PC-9 (cell line): ENCODE results near the gene DNTT. TPM values are rescaled to one million over a fixed set of nuclear protein-coding genes. Genes with fewer than 3 reads are reported as not detected.

Source experiments
- BruUV-seq: library from RNA; stranded (reverse); fragments of 400-500 nt; replicated peaks from 2 replicates; lab custom pipeline; 2021; lab: Mats Ljungman, UMichigan
- CTCF ChIA-PET: fragments of 300-600 bp; sonication (Branson Sonifier 250); formaldehyde crosslinking; loops from one replicate; lab custom pipeline; 2022; ENCODE audit warnings: antibody characterized with exemption; lab: Charles Lee
- POLR2A ChIA-PET: fragments of 300-600 bp; sonication (Branson Sonifier 250); formaldehyde crosslinking; loops from one replicate; lab custom pipeline; 2022; ENCODE audit warnings: antibody characterized with exemption; ENCODE audit not compliant: unreplicated experiment; lab: Charles Lee
- DNase-seq, 2 experiments: peaks; one replicate each; pipeline versions ENCODE4 v3.0.0 to v3.0.0-alpha.2; 2015 to 2022; ENCODE audit warnings: mixed read lengths in 1 of 2
- H2AFZ ChIP-seq: fragments of 200-600 bp; sonication (generic); 2 replicates; pipeline ENCODE4 v1.8.1; 2017; ENCODE audit warnings: antibody characterized with exemption
- H3F3A ChIP-seq: fragments of 200-600 bp; sonication (generic); 2 replicates; pipeline ENCODE4 v1.8.1; 2017; ENCODE audit warnings: antibody characterized with exemption, mild to moderate bottlenecking, low read depth; ENCODE audit not compliant: insufficient read depth
- H3K27ac ChIP-seq: fragments of 200-600 bp; sonication (generic); 2 replicates; pipeline ENCODE4 v1.6.1; 2016; ENCODE audit warnings: mixed run types
- H3K27me3 ChIP-seq: fragments of 200-600 bp; sonication (generic); 2 replicates; pipeline ENCODE4 v1.6.1; 2016; ENCODE audit warnings: low read depth, mixed run types; ENCODE audit not compliant: insufficient read depth
- H3K36me3 ChIP-seq: fragments of 200-600 bp; sonication (generic); 2 replicates; pipeline ENCODE4 v1.6.1; 2016; ENCODE audit warnings: low read depth, mixed run types
- H3K4me1 ChIP-seq: fragments of 200-600 bp; sonication (generic); replicated peaks from 2 replicates; pipeline ENCODE4 v1.6.1; 2016; ENCODE audit warnings: mixed run types; ENCODE audit not compliant: insufficient read depth
- H3K4me2 ChIP-seq: fragments of 200-600 bp; sonication (generic); 2 replicates; pipeline ENCODE4 v1.6.1; 2017; ENCODE audit warnings: mixed run types
- H3K4me3 ChIP-seq: fragments of 200-600 bp; sonication (generic); 2 replicates; pipeline ENCODE4 v1.6.1; 2016; ENCODE audit warnings: mixed run types
- H3K79me2 ChIP-seq: fragments of 200-600 bp; sonication (generic); 2 replicates; pipeline ENCODE4 v1.6.1; 2017; ENCODE audit warnings: low read depth, mixed run types
- H3K9me2 ChIP-seq: fragments of 200-600 bp; sonication (generic); 2 replicates; pipeline ENCODE4 v1.8.1; 2017; ENCODE audit warnings: mild to moderate bottlenecking; ENCODE audit not compliant: insufficient read depth
- H3K9me3 ChIP-seq: fragments of 200-600 bp; sonication (generic); 2 replicates; pipeline ENCODE4 v1.8.1; 2016; ENCODE audit warnings: low read depth; ENCODE audit not compliant: insufficient read depth
- H4K20me1 ChIP-seq: fragments of 200-600 bp; sonication (generic); 2 replicates; pipeline ENCODE4 v1.8.1; 2017; ENCODE audit not compliant: insufficient read depth
- CTCF ChIP-seq: fragments of 200-600 bp; sonication (generic); conservative IDR thresholded peaks from 2 replicates; pipeline ENCODE4 v1.6.1; 2017; ENCODE audit warnings: mixed run types, antibody characterized with exemption, mild to moderate bottlenecking, moderate library complexity
- EZH2 ChIP-seq: fragments of 200-600 bp; sonication (generic); IDR thresholded peaks from 2 replicates; pipeline ENCODE4 v1.8.0; 2017; ENCODE audit warnings: antibody characterized with exemption, low read depth
- intact Hi-C: fragments of 100-400 bp; cut with micrococcal nuclease; formaldehyde crosslinking; loops from one replicate; pipeline ENCODE4 v1.10.0; 2022; ENCODE audit not compliant: unreplicated experiment
- total RNA-seq: library from RNA; stranded (reverse); gene quantifications from 2 replicates; pipeline ENCODE4 v1.2.3, GENCODE V29; 2021

DNTT gene
- total RNA-seq, 1 experiment from 2014 or later = not detected

DNA sequence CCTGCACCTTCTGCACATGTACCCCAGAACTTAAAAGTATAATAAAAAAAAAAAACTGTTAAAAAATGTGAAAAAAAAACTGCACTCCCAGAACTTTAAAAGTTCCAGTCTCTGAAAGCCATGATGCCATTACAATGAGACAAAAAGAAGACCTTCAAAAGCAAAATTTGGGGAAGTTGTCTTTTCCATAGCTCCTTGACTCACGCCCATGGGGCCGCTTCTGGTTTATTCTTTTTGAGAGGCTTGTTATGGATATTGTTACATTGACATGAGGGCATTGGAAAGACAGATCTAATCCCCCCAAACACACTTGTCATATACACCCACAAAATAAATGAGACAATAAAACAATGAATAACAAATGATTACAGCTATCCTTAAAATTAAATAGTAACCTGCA, 33.7 kb upstream of the DNTT start:
- DNase-seq = no peak
- Histone ChIP-seq H3K9me3 (no peaks in the 10 kb centered on the region), H3K4me3 (no peak overlapping the region), H3K79me2 (no peaks in the 10 kb centered on the region), H4K20me1 (no peaks in the 10 kb centered on the region), H3K4me2 (no peak overlapping the region), H3K36me3 (no peaks in the 10 kb centered on the region), H3F3A (no peaks in the 10 kb centered on the region), H3K27ac (no peak overlapping the region), H3K9me2 (no peaks in the 10 kb centered on the region), H2AFZ (no peak overlapping the region), H3K4me1 (no peaks in the 10 kb centered on the region), H3K27me3 (no peaks in the 10 kb centered on the region)
- ChIA-PET POLR2A (no interaction called here), CTCF (no interaction called here)
- no peak for TF ChIP-seq CTCF
- intact Hi-C loops = no loop called here
- no TSS peak for BruUV-seq

DNA sequence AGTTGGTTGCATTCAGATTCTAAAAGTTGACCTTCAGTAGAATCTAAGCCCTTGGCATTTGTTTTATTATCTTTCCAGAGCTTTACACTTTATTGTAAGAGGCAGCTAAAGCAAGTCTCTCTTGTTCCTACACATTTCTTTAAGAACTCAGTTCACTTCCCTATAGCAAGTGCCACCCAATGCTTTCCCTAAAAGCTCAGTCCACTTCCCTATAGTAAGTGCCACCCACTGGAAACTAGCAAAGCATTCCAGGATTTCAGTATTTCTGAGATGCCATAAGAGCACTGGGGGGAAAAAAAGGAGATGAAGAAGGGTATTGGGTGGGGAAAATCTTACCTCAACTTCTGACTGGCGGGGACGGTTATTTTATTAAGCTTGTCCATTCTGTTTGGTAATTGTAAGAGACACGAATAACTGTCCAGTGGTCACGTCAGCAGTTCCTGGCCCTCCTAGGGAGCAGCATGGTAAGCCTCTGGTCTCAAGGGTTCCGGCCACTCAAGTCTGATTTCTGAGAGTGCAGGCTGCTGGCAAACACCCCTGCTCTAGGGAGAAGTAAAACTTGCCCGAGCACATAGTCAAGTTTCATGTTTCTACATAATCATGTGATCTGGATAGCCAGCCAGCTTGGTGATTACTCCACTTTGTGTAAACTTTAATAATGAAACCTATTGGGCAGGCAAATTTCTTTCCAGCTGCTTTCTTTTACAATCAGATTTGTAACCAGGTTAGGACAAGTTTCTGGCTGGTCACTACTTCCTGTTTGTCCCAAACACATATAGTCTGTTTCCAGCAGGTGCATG, 33.0 kb upstream of the DNTT start, which contains the start of gene BLNK:
BLNK (minus strand) TSS at position 554 of the 800 bp plus-strand sequence; CDS start at position 383, 171 bp downstream.
- peak within 1 kb of the TSS; percentile 12; the same call in 1 of the 2 replicates for H3K4me2 ChIP-seq
- no peak within 1 kb of the TSS for H3K4me3 ChIP-seq
- H3K9me3 ChIP-seq = no peaks in the 10 kb centered on the region
- H3K36me3 ChIP-seq = no peaks in the 10 kb centered on the region
- no peak within 1 kb of the TSS for H3K27ac ChIP-seq
- H3K27me3 ChIP-seq = no peaks in the 10 kb centered on the region
- no peaks in the 10 kb centered on the region for H3F3A ChIP-seq
- H3K79me2 ChIP-seq = no peaks in the 10 kb centered on the region
- ChIA-PET POLR2A (interaction anchor here (0.7 kb wide), 1 partner anchor 704 kb away, joined by 3 read pairs; no protein-coding TSS in a partner anchor), CTCF (no interaction called here)
- no peak within 1 kb of the TSS for H2AFZ ChIP-seq
- no peaks in the 10 kb centered on the region for H3K4me1 ChIP-seq
- TF ChIP-seq CTCF (no peak), EZH2 (no peak)
- no peaks in the 10 kb centered on the region for H4K20me1 ChIP-seq
- no peaks in the 10 kb centered on the region for H3K9me2 ChIP-seq
- DNase-seq = peak; percentile 35 to 44
- no TSS peak for BruUV-seq
- intact Hi-C loops = no loop called here

GRCh38 chr10:96272316-96273280, 31.6 kb upstream of the DNTT start:
- TF ChIP-seq EZH2 (no peak), CTCF (no peak)
- POLR2A ChIA-PET = no interaction called here
- H3F3A ChIP-seq = no peaks in the 10 kb centered on the region
- DNase-seq = no peak
- H3K9me3 ChIP-seq = no peaks in the 10 kb centered on the region
- no peaks in the 10 kb centered on the region for H3K36me3 ChIP-seq
- CTCF ChIA-PET = no interaction called here
- no peaks in the 10 kb centered on the region for H3K79me2 ChIP-seq
- H3K9me2 ChIP-seq = no peaks in the 10 kb centered on the region
- no peaks in the 10 kb centered on the region for H4K20me1 ChIP-seq
- H3K4me2 ChIP-seq = no peak overlapping the region
- no peaks in the 10 kb centered on the region for H3K27me3 ChIP-seq
- no peak overlapping the region for H2AFZ ChIP-seq
- BruUV-seq = no TSS peak
- H3K4me3 ChIP-seq = no peak overlapping the region
- H3K27ac ChIP-seq = no peak overlapping the region
- intact Hi-C loops = no loop called here
- no peaks in the 10 kb centered on the region for H3K4me1 ChIP-seq
